ENCODE data around the gene UBE2J2.

DNA sequence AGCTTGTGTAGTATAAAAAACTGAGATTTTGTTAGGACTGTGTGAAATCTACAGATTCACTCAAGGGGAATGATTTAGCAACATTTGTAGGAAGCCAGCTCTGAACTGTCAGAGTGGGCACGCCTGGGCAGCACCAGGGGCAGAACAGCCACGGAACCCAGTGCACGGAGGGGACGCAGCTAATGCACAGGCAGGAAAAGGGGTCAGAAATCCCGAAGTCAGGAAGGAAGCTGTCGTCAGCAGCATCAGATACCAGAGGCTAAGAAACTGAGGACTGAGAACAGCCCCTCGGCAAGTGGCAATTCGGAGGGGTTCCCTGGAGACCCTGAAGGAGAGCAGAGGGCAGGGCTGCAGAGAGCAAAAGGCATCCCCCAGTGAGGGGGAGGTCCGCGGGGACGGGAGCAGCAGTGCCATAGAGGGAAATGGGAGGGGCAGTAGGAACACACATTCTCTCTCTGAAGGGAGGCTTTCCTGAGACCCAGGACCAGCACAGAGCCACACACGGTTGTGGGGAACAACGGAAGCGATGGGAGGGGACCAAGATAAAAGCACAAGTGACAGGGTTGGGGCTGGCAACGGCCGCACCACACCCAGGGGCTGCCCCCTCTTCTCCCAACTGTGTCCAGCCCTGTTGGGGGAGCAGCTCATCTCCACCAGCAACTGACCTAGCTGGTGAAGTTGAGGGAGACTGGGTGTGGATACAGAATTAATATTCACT lies 12.7 kb downstream of the UBE2J2 start:
- TF ChIP-seq POLR2AphosphoS5 (IDR thresholded peaks at IDR 0.05; ENCODE audit: low read depth, low read length) = no peak
- TF ChIP-seq POLR2A (IDR thresholded peaks at IDR 0.05; ENCODE audit: low read depth, low read length) = no peak
- no peak for TF ChIP-seq TAF1 (IDR thresholded peaks at IDR 0.05; ENCODE audit: borderline replicate concordance, low read depth, low read length)
